ENCODE data around the gene RUBCN.

The RUBCN gene

GRCh38 chr3:197736491-197737318 lies at the start of gene RUBCN:
Gene RUBCN (minus strand): TSS chr3:197736904. CDS start chr3:197736719, 185 bp downstream.
- peak; percentile 96 for DNase-seq

- no peak for DNase-seq
Measured at GRCh38 chr3:197784019-197784585, 47.4 kb upstream of the RUBCN start.

- no peak for DNase-seq
Measured at GRCh38 chr3:197782230-197782629, 45.5 kb upstream of the RUBCN start.

GRCh38 chr3:197775317-197775716 lies 38.6 kb upstream of the RUBCN start:
- DNase-seq, result no peak

- DNase-seq, result no peak
Measured at GRCh38 chr3:197761784-197762183, 25.1 kb upstream of the RUBCN start.

GRCh38 chr3:197758512-197758911 lies 21.8 kb upstream of the RUBCN start:
- no peak for DNase-seq

- DNase-seq, result no peak
Measured at GRCh38 chr3:197756704-197757103, 20.0 kb upstream of the RUBCN start.

- DNase-seq, result no peak
Measured at GRCh38 chr3:197753263-197753662, 16.6 kb upstream of the RUBCN start.

- no peak for DNase-seq
Measured at GRCh38 chr3:197752107-197752506, 15.4 kb upstream of the RUBCN start.

GRCh38 chr3:197750858-197751737 lies 14.4 kb upstream of the RUBCN start:
- DNase-seq, result peak; percentile 67

- peak; percentile 81 for DNase-seq
Measured at GRCh38 chr3:197750396-197750831, 13.7 kb upstream of the RUBCN start.

- DNase-seq, result peak; percentile 94
Measured at GRCh38 chr3:197749601-197750395, 13.1 kb upstream of the RUBCN start, which contains the start of gene FYTTD1. Gene FYTTD1 (plus strand): TSS chr3:197749883. CDS start chr3:197749972, 89 bp downstream.

GRCh38 chr3:197749315-197749600 lies 12.6 kb upstream of the RUBCN start:
- DNase-seq, result no peak

GRCh38 chr3:197748597-197749314 lies 12.1 kb upstream of the RUBCN start:
- DNase-seq, result no peak

- DNase-seq, result no peak
Measured at GRCh38 chr3:197746801-197747237, 10.1 kb upstream of the RUBCN start.

GRCh38 chr3:197746209-197746608 lies 9.5 kb upstream of the RUBCN start:
- DNase-seq, result no peak

GRCh38 chr3:197742787-197743186 lies 6.1 kb upstream of the RUBCN start:
- no peak for DNase-seq

- no peak for DNase-seq
Measured at GRCh38 chr3:197737749-197738462, 1.2 kb upstream of the RUBCN start.

GRCh38 chr3:197737319-197737649 lies 580 bp upstream of the RUBCN start:
- no peak for DNase-seq

GRCh38 chr3:197736010-197736490 lies 654 bp downstream of the RUBCN start:
- DNase-seq, result peak; percentile 76

GRCh38 chr3:197734667-197735318 lies 1.9 kb downstream of the RUBCN start:
- DNase-seq, result no peak
